Kidney (tissue), 14 donors: ENCODE results near the gene MLST8. TPM values are rescaled to one million over a fixed set of nuclear protein-coding genes. Genes with fewer than 3 reads are reported as not detected.

Source experiments
- DNase-seq, 5 donors: peaks; one replicate each; pipeline ENCODE4 v3.0.0-alpha.2; 2013 to 2020
- FAIRE-seq: peaks from 2 replicates; lab custom pipeline; 2012; peaks lifted over from hg19 to GRCh38; lab: Jason Lieb, UNC
- H3K27ac ChIP-seq, 2 donors: one replicate each; pipeline ENCODE4 v1.7.0; 2013; ENCODE audit warnings: low read depth in 2 of 2, low read length in 2 of 2, inconsistent platforms in 1 of 2
- H3K27me3 ChIP-seq: one replicate; pipeline ENCODE4 v1.7.1; 2013; ENCODE audit warnings: low read length, inconsistent platforms; ENCODE audit not compliant: control insufficient read depth, insufficient read depth
- H3K36me3 ChIP-seq, 3 donors: one replicate each; pipeline versions ENCODE4 v1.7.0 to v1.7.1; 2013; ENCODE audit warnings: low read length in 3 of 3, control low read depth in 1 of 3, inconsistent platforms in 1 of 3; ENCODE audit not compliant: insufficient read depth in 3 of 3, control insufficient read depth in 2 of 3
- H3K4me1 ChIP-seq, 3 donors: one replicate each; pipeline versions ENCODE4 v1.7.0 to v1.7.1; 2013; ENCODE audit warnings: low read length in 3 of 3, inconsistent platforms in 1 of 3, low read depth in 1 of 3; ENCODE audit not compliant: control insufficient read depth in 2 of 3, insufficient read depth in 2 of 3
- H3K4me3 ChIP-seq, 3 donors: one replicate each; pipeline versions ENCODE4 v1.7.0 to v1.8.1; 2013; ENCODE audit warnings: low read length in 3 of 3, control low read depth in 1 of 3, inconsistent platforms in 1 of 3
- H3K9ac ChIP-seq, 3 donors: one replicate each; pipeline versions ENCODE4 v1.7.0 to v1.7.1; 2013; ENCODE audit warnings: low read length in 3 of 3, control low read depth in 1 of 3, inconsistent platforms in 1 of 3
- H3K9me3 ChIP-seq, 3 donors: one replicate each; pipeline versions ENCODE4 v1.7.0 to v1.7.1; 2013; ENCODE audit warnings: low read length in 3 of 3, control low read depth in 1 of 3, inconsistent platforms in 1 of 3; ENCODE audit not compliant: control insufficient read depth in 2 of 3, insufficient read depth in 1 of 3
- intact Hi-C: fragments of 100-400 bp; cut with DNase I; formaldehyde crosslinking; loops from one replicate; pipeline ENCODE4 v1.11.1; 2022
- polyA plus RNA-seq: library from polyadenylated mRNA; stranded (reverse); fragments of 350-450 nt; fragmentation: Illumina TruSeq; extraction: RNeasy Lipid Tissue Mini Kit (QIAGEN cat#74804); gene quantifications from one replicate; pipeline ENCODE4 v1.2.3, GENCODE V29; 2014; ENCODE audit warnings: low read depth, low replicate concordance; ENCODE audit not compliant: insufficient read depth
- total RNA-seq: library from RNA; stranded (reverse); fragmentation: NEBNext Ultra II Directional; extraction: Animal tissue kit (Norgen Biotek cat#: 25700); gene quantifications from one replicate; pipeline ENCODE4 v1.2.1, GENCODE V29; 2021
- TF ChIP-seq, protein P1 (sequence below): IDR thresholded peaks from 3 replicates; pipeline ENCODE4 v1.5.1; 2012; ENCODE audit warnings: mild to moderate bottlenecking, moderate library complexity, borderline replicate concordance; ENCODE audit not compliant: insufficient read depth; ENCODE audit errors: extremely low read depth
- donor health status: control.
- donor health status: control.
- donor health status: control.
- donor health status: control.
- donor health status: control.
- donor health status: DM: yes; HTN: yes; CAD: no.
- donor health status: Normal renal cell carcinoma (clear cell type).

MLST8 gene
- total and polyA plus RNA-seq, 2 donors from 2014 or later, result 34.0 to 63.3 TPM

DNA sequence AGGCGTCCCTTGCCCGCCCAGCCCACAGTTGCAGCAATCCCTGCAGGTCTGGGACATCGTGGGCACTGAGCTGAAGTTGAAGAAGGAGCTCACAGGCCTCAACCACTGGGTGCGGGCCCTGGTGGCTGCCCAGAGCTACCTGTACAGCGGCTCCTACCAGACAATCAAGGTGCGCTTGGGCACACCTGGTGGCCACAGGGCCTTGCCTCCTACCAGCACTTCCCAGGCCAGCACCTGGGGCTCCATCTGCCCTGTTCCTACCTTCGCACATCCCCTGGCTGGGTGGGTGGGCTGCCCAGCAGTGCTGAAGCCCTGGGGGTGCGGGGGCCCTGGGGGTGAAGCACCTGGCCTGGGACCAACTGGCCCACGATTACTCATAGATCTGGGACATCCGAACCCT lies 29.8 kb upstream of the MLST8 start:
- DNase-seq, result no peak
- H3K36me3 ChIP-seq, result peaks cover 0 to 14% (median 12%) of the 10 kb centered on the region in 3 donors

GRCh38 chr16:2176047-2176446 lies 29.2 kb upstream of the MLST8 start:
- FAIRE-seq (no peak), DNase-seq (no peak)
- H3K9me3 ChIP-seq, result no peaks in the 10 kb centered on the region
- TF ChIP-seq, protein P1, sequence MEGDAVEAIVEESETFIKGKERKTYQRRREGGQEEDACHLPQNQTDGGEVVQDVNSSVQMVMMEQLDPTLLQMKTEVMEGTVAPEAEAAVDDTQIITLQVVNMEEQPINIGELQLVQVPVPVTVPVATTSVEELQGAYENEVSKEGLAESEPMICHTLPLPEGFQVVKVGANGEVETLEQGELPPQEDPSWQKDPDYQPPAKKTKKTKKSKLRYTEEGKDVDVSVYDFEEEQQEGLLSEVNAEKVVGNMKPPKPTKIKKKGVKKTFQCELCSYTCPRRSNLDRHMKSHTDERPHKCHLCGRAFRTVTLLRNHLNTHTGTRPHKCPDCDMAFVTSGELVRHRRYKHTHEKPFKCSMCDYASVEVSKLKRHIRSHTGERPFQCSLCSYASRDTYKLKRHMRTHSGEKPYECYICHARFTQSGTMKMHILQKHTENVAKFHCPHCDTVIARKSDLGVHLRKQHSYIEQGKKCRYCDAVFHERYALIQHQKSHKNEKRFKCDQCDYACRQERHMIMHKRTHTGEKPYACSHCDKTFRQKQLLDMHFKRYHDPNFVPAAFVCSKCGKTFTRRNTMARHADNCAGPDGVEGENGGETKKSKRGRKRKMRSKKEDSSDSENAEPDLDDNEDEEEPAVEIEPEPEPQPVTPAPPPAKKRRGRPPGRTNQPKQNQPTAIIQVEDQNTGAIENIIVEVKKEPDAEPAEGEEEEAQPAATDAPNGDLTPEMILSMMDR, result no peak
- H3K27ac ChIP-seq, result no peak overlapping the region
- H3K36me3 ChIP-seq, result peaks cover 0 to 14% (median 12%) of the 10 kb centered on the region in 3 donors
- H3K4me3 ChIP-seq, result no peak overlapping the region
- H3K27me3 ChIP-seq, result no peaks in the 10 kb centered on the region
- intact Hi-C loops, result no loop called here
- no peaks in the 10 kb centered on the region for H3K4me1 ChIP-seq
- H3K9ac ChIP-seq, result no peak overlapping the region

More for the DNA sequence above, 29.8 kb upstream of the MLST8 start:
- no peak overlapping the region for H3K4me3 ChIP-seq
- intact Hi-C loops, result no loop called here
- FAIRE-seq, result no peak
- TF ChIP-seq, protein P1, result no peak
- H3K27me3 ChIP-seq, result no peaks in the 10 kb centered on the region
- no peak overlapping the region for H3K27ac ChIP-seq
- H3K9ac ChIP-seq, result no peak overlapping the region
- no peaks in the 10 kb centered on the region for H3K4me1 ChIP-seq
- no peaks in the 10 kb centered on the region for H3K9me3 ChIP-seq

DNA sequence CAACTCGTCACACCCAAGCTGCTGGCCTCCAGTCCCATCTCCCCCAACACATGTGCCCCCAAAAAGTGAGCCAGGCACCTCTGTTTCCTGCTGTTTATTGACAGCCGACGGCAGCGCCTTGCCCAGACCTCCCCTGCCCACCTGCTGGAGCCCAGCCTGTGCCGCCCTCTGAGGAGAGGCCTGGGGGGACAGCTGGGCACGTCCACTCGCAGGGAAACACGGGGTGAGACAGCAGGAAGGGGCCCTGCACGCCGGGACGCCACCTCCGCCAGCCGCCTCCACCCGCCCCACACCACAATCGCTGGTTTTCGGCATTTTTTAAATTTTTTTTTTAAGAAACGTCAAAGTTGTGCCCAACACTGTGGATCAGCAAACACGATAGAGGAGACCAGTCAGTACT lies 28.2 kb upstream of the MLST8 start:
- Histone ChIP-seq H3K9ac (no peak overlapping the region), H3K4me3 (no peak overlapping the region), H3K27ac (no peak overlapping the region), H3K27me3 (no peaks in the 10 kb centered on the region), H3K36me3 (peaks cover 0 to 14% (median 12%) of the 10 kb centered on the region in 3 donors), H3K9me3 (no peaks in the 10 kb centered on the region), H3K4me1 (no peaks in the 10 kb centered on the region)
- FAIRE-seq, result no peak
- intact Hi-C loops, result no loop called here
- TF ChIP-seq, protein P1, result no peak
- no peak for DNase-seq

DNA sequence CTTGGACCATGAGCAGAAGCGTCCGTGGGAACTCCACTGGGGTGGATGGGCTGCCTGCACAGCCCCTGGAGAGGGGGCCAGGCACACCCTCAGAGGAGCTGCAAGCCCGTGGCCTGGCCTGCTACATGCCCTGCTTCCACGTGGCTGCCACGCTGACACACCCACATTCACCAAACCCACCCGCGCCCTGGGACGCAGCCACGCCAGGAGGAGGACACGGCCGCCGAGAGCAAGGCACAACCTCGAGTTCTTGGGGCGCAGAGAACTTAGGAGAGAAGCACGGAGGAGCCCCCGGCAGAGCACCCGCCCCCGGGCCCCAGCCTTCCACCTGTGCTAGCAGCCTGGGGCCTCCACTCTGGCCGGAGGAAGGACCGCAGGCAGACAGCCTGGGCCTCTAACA lies 27.7 kb upstream of the MLST8 start:
- TF ChIP-seq, protein P1, result no peak
- H3K27ac ChIP-seq, result no peak overlapping the region
- H3K4me3 ChIP-seq, result no peak overlapping the region
- no peaks in the 10 kb centered on the region for H3K4me1 ChIP-seq
- intact Hi-C loops, result no loop called here
- H3K9ac ChIP-seq, result no peak overlapping the region
- no peaks in the 10 kb centered on the region for H3K27me3 ChIP-seq
- peaks cover 0 to 14% (median 12%) of the 10 kb centered on the region in 3 donors for H3K36me3 ChIP-seq
- H3K9me3 ChIP-seq, result no peaks in the 10 kb centered on the region
- FAIRE-seq (no peak), DNase-seq (no peak)
